ENCODE results near the gene LRAT. TPM values are rescaled to one million over a fixed set of nuclear protein-coding genes. Genes with fewer than 3 reads are reported as not detected.

The LRAT gene
- total RNA-seq, 1 donor from 2014 or later: 20.3 TPM

DNA sequence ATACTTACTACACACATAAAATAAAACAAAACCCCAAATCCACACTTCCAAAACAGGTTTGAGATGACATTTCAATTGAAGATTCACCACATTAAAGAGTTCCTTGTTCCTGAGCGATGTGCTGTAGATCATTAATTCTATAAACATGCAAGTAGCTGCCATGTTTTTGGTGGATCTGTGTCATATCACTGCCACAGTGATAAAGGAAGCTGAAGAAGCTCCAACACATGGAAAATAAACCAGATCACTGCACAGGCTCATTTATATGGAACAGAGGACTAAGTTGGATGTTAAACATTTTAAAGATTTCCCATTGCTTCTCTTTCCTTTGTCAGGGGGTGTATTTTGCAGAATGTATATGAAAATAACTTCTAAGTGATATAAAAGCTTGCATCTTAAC, 34.5 kb downstream of the LRAT start:
- peaks cover 4% of the 10 kb centered on the region for H3K9me3 Mint-ChIP-seq
- H3K27me3 Mint-ChIP-seq (ENCODE audit: low read depth): peaks cover 30% of the 10 kb centered on the region
- TF ChIP-seq, protein P1, sequence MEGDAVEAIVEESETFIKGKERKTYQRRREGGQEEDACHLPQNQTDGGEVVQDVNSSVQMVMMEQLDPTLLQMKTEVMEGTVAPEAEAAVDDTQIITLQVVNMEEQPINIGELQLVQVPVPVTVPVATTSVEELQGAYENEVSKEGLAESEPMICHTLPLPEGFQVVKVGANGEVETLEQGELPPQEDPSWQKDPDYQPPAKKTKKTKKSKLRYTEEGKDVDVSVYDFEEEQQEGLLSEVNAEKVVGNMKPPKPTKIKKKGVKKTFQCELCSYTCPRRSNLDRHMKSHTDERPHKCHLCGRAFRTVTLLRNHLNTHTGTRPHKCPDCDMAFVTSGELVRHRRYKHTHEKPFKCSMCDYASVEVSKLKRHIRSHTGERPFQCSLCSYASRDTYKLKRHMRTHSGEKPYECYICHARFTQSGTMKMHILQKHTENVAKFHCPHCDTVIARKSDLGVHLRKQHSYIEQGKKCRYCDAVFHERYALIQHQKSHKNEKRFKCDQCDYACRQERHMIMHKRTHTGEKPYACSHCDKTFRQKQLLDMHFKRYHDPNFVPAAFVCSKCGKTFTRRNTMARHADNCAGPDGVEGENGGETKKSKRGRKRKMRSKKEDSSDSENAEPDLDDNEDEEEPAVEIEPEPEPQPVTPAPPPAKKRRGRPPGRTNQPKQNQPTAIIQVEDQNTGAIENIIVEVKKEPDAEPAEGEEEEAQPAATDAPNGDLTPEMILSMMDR (IDR thresholded peaks at IDR 0.05; ENCODE audit: unreplicated experiment): no peak
- no peaks in the 10 kb centered on the region for H3K36me3 Mint-ChIP-seq
- H3K4me3 Mint-ChIP-seq: no peak overlapping the region
- no peaks in the 10 kb centered on the region for H3K4me1 Mint-ChIP-seq
- no peak overlapping the region for H3K27ac Mint-ChIP-seq
- DNase-seq (ENCODE audit: low spot score in 2 of 2, unreplicated experiment in 2 of 2): no peak

DNA sequence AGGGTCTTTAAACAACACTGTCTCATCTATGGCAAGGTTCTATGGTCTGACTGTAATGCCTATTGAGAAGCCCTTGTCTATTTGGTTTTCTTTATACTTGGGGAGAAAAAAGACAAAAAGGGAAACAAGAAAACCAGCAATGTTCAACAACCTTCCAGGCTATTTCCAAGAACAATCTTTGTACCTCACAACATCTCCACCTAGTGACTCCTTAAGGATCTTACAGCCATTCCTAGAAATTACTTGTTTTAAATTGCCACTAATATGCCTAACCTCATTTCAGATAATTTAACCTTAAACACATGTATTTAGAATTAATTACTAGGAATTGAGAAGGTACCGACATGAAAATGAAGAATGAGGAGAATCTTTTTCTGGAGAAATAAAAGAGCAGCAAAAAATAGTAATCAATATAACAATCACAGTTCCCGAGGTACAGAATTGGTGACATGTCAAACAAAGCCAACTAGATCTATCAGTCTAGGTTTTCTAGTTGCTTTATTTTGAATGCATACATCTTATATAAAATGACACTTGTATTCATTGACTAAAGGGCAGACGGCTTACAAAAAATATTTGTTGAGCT, 35.7 kb downstream of the LRAT start:
- Mint-ChIP-seq H3K27me3 (ENCODE audit: low read depth) (peaks cover 25% of the 10 kb centered on the region), H3K36me3 (no peaks in the 10 kb centered on the region), H3K27ac (no peak overlapping the region), H3K4me3 (no peak overlapping the region), H3K4me1 (no peaks in the 10 kb centered on the region), H3K9me3 (peaks cover 4% of the 10 kb centered on the region)
- no peak for DNase-seq (ENCODE audit: low spot score in 2 of 2, unreplicated experiment in 2 of 2)
- TF ChIP-seq, protein P1 (IDR thresholded peaks at IDR 0.05; ENCODE audit: unreplicated experiment): no peak

DNA sequence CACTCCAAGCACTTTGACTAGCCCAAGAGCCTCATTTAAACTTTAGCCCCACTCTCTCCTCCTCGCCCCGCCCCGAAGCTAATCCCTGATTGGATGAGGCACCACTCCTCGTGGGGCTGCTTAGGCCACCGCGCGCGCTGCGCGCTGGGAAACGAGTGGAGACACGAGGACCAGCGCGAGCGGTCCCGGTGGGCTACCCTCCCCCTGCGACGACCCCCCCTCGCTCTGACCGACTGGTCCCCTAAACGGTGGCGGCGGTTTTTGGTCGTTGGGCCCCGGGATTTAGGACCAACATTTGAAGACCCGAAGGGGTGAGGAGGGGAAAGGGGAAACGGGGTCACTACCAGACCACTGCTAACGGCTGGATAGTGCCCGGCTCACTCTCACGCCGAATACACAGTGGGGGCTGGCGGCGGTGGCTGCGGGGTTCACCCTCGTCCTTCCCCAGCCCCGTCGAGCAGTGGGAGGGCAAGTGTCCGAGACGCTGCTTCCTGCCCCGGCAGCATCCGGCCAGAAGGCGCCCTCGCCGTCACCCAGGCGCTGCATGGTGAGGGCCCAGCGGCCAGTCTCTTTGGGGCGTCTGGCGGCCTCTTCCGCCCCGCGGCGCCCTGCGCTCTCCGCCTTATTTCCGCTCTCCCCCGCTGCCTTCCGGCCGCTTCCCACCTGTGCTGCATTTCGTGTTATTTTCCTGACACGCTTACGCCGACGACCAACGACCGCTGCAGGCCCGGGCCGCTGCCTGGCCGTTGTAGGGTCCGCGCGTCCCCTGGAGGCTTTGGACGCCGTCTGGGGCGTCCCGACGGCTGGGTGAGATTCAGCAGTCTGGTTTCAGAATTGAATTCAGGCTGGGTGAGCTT, 37.6 kb downstream of the LRAT start, which contains the start of gene RBM46:
TSS of gene RBM46 (plus strand) at position 147 of the 857 bp plus-strand sequence. CDS start 15,481 bp downstream, outside the sequence.
- TF ChIP-seq, protein P1 (IDR thresholded peaks at IDR 0.05; ENCODE audit: unreplicated experiment): no peak
- Mint-ChIP-seq H3K36me3 (no peaks in the 10 kb centered on the region), H3K27me3 (ENCODE audit: low read depth) (peaks cover 13% of the 10 kb centered on the region), H3K4me3 (no peak within 1 kb of the TSS), H3K27ac (no peak within 1 kb of the TSS), H3K4me1 (no peaks in the 10 kb centered on the region), H3K9me3 (peaks cover 2% of the 10 kb centered on the region)
- no peak for DNase-seq (ENCODE audit: low spot score in 2 of 2, unreplicated experiment in 2 of 2)

DNA sequence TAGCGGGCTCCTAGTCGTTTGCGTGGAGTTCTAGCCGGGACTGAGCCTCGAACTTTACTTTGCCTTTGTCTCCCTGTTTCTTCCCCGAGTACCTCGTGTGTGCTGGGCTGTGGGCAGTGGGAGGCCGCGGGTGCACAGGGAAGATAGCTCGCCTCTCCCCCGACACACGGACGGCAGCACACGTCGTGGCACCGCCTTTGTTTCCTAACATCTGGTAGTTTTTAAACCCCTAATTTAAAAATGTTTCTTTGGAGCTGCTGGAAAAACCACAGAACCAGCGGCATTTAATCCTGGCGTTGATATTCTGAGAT, 38.1 kb downstream of the LRAT start:
- Mint-ChIP-seq H3K4me1 (no peaks in the 10 kb centered on the region), H3K27ac (no peak overlapping the region), H3K36me3 (no peaks in the 10 kb centered on the region), H3K27me3 (ENCODE audit: low read depth) (peaks cover 12% of the 10 kb centered on the region), H3K9me3 (no peaks in the 10 kb centered on the region), H3K4me3 (no peak overlapping the region)
- no peak for DNase-seq (ENCODE audit: low spot score in 2 of 2, unreplicated experiment in 2 of 2)
- TF ChIP-seq, protein P1 (IDR thresholded peaks at IDR 0.05; ENCODE audit: unreplicated experiment): no peak

Other genes starting within 250 kb of the LRAT start
- 81.7 to 88.6 TPM (median 88.3 TPM) in 3 replicates for gene PLRG1, start 193.6 kb upstream of the LRAT start, total RNA-seq
- gene FGB, start 181.0 kb upstream of the LRAT start, total RNA-seq: 0.31 to 0.93 TPM (median 0.64 TPM) in 3 replicates
- gene FGA, start 153.3 kb upstream of the LRAT start, total RNA-seq: not detected in 3 replicates
- gene FGG, start 131.3 kb upstream of the LRAT start, total RNA-seq: 1.0 to 2.5 TPM (median 1.6 TPM) in 3 replicates
- gene RBM46, start 37.3 kb downstream of the LRAT start, total RNA-seq: 0.33 to 0.43 TPM (median 0.36 TPM) in 3 replicates